ENCODE measurements around the gene ST8SIA6.
"Not testable (repeated sequence)": the region's sequence is repeated elsewhere in the genome, so short reads cannot be mapped to it uniquely, and the experiment has no call there.

The ST8SIA6 gene

DNA sequence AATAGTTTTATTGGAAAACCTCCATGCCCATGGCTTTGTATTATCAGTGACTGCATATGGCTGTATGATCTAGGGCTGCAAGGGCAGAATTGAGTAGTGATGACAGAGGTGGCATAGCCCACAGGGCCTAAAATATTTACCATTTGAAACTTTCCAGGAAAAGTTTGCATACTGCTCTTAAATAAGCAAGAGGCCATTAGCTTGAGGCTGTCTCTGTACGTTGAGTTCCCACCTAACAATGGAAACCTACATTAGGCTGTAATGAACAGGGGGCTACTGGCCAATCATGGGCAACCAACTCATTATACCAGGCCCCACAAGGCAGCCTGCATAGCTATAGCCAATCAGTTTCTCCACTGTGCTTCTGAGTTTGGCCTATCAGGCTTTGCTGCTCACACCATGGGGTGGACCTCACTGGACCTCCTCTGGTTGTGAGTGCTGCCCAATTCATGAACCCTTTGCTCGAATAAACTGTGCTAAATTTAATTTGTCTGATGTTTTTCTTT, 673 bp upstream of the ST8SIA6 start:
- TF ChIP-seq TAF1 (IDR thresholded peaks at IDR 0.05; ENCODE audit: borderline replicate concordance, low read depth, low read length) (no peak), POLR2AphosphoS5 (IDR thresholded peaks at IDR 0.05; ENCODE audit: low read depth, low read length) (no peak), POLR2A (IDR thresholded peaks at IDR 0.05; ENCODE audit: low read depth, low read length) (no peak)
- no peak for FAIRE-seq
- DNase-seq (ENCODE audit: insufficient read length) = no peak

- FAIRE-seq = no peak
- peak; percentile 14 for DNase-seq (ENCODE audit: insufficient read length)
- TF ChIP-seq POLR2AphosphoS5 (IDR thresholded peaks at IDR 0.05; ENCODE audit: low read depth, low read length) = no peak
- TF ChIP-seq POLR2A (IDR thresholded peaks at IDR 0.05; ENCODE audit: low read depth, low read length) = no peak
- no peak for TF ChIP-seq TAF1 (IDR thresholded peaks at IDR 0.05; ENCODE audit: borderline replicate concordance, low read depth, low read length)
Observed at GRCh38 chr10:17453373-17454091, 863 bp downstream of the ST8SIA6 start.

- TF ChIP-seq TAF1 (IDR thresholded peaks at IDR 0.05; ENCODE audit: borderline replicate concordance, low read depth, low read length) = no peak
- no peak for TF ChIP-seq POLR2AphosphoS5 (IDR thresholded peaks at IDR 0.05; ENCODE audit: low read depth, low read length)
- TF ChIP-seq POLR2A (IDR thresholded peaks at IDR 0.05; ENCODE audit: low read depth, low read length) = no peak
- DNase-seq (ENCODE audit: insufficient read length) = no peak
- FAIRE-seq = no peak
Observed at GRCh38 chr10:17453035-17453372, 1.4 kb downstream of the ST8SIA6 start.

- TF ChIP-seq POLR2AphosphoS5 (IDR thresholded peaks at IDR 0.05; ENCODE audit: low read depth, low read length) (no peak), TAF1 (IDR thresholded peaks at IDR 0.05; ENCODE audit: borderline replicate concordance, low read depth, low read length) (no peak), POLR2A (IDR thresholded peaks at IDR 0.05; ENCODE audit: low read depth, low read length) (no peak)
- DNase-seq (ENCODE audit: insufficient read length) = no peak
- FAIRE-seq = no peak
Observed at GRCh38 chr10:17452060-17452841, 2.1 kb downstream of the ST8SIA6 start.

DNA sequence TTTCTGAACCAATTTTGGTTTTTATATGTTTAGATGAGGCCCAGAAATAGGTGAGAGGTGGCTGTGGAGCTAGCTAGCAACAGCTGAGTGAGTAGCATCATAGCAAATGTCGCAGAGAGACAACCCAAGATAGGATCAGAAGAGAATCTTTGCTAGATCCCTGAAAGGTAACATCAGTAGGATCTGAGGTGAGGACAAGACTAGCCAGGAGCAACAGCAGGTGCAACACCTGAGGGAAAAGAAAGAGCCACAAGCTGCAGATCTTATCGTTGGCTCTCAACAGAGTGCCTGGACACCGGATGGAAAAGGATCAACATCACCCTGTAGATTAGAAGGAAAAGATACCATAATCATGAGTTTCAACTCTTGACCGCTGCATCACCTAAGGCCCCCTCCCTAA, 4.4 kb downstream of the ST8SIA6 start:
- TF ChIP-seq POLR2A (IDR thresholded peaks at IDR 0.05; ENCODE audit: low read depth, low read length) (no peak), POLR2AphosphoS5 (IDR thresholded peaks at IDR 0.05; ENCODE audit: low read depth, low read length) (no peak), TAF1 (IDR thresholded peaks at IDR 0.05; ENCODE audit: borderline replicate concordance, low read depth, low read length) (no peak)
- FAIRE-seq = no peak
- DNase-seq (ENCODE audit: insufficient read length) = no peak

GRCh38 chr10:17445400-17445998, 8.9 kb downstream of the ST8SIA6 start:
- FAIRE-seq (no peak), DNase-seq (ENCODE audit: insufficient read length) (no peak)
- no peak for TF ChIP-seq POLR2AphosphoS5 (IDR thresholded peaks at IDR 0.05; ENCODE audit: low read depth, low read length)
- no peak for TF ChIP-seq POLR2A (IDR thresholded peaks at IDR 0.05; ENCODE audit: low read depth, low read length)
- no peak for TF ChIP-seq TAF1 (IDR thresholded peaks at IDR 0.05; ENCODE audit: borderline replicate concordance, low read depth, low read length)

DNA sequence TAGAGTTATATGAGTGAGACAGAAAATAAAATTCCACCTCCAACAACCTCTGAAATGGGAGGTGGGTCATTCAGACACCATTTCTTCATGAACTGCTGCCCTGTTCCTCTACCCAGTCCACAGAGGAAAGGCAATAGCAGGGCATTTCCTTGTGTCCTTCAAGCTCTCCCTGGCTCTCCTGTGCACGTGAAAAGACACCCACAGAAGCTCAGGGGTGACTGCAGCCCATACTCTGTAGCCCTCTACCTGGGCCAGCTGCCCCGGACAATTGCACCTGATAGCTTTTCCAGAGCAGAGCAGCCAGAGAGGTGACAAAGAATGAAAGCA, 10.0 kb downstream of the ST8SIA6 start:
- no peak for TF ChIP-seq TAF1 (IDR thresholded peaks at IDR 0.05; ENCODE audit: borderline replicate concordance, low read depth, low read length)
- TF ChIP-seq POLR2AphosphoS5 (IDR thresholded peaks at IDR 0.05; ENCODE audit: low read depth, low read length) = no peak
- no peak for TF ChIP-seq POLR2A (IDR thresholded peaks at IDR 0.05; ENCODE audit: low read depth, low read length)

GRCh38 chr10:17443707-17444387, 10.5 kb downstream of the ST8SIA6 start:
- FAIRE-seq (peak; percentile 73), DNase-seq (ENCODE audit: insufficient read length) (no peak)
- no peak for TF ChIP-seq TAF1 (IDR thresholded peaks at IDR 0.05; ENCODE audit: borderline replicate concordance, low read depth, low read length)
- TF ChIP-seq POLR2AphosphoS5 (IDR thresholded peaks at IDR 0.05; ENCODE audit: low read depth, low read length) = no peak

More for the DNA sequence above, 10.0 kb downstream of the ST8SIA6 start:
- DNase-seq (ENCODE audit: insufficient read length) = no peak
- FAIRE-seq = no peak

GRCh38 chr10:17438583-17438982, 15.8 kb downstream of the ST8SIA6 start:
- no peak for FAIRE-seq
- no peak for DNase-seq (ENCODE audit: insufficient read length)
- TF ChIP-seq POLR2AphosphoS5 (IDR thresholded peaks at IDR 0.05; ENCODE audit: low read depth, low read length) = no peak
- TF ChIP-seq TAF1 (IDR thresholded peaks at IDR 0.05; ENCODE audit: borderline replicate concordance, low read depth, low read length) = no peak
- no peak for TF ChIP-seq POLR2A (IDR thresholded peaks at IDR 0.05; ENCODE audit: low read depth, low read length)

DNA sequence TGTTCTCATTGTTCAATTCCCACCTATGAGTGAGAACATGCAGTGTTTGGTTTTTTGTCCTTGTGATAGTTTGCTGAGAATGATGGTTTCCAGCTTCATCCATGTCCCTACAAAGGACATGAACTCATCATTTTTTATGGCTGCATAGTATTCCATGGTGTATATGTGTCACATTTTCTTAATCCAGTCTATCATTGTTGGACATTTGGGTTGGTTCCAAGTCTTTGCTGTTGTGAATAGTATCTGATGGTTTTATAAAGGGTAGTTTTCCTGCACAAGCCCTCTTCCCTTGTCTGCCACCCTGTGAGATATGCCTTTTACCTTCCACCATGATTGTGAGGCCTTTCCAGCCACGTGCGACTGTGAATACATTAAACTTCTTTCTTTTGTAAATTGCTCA, 17.8 kb downstream of the ST8SIA6 start:
- not testable (repeated sequence) for FAIRE-seq; DNase-seq (ENCODE audit: insufficient read length)

DNA sequence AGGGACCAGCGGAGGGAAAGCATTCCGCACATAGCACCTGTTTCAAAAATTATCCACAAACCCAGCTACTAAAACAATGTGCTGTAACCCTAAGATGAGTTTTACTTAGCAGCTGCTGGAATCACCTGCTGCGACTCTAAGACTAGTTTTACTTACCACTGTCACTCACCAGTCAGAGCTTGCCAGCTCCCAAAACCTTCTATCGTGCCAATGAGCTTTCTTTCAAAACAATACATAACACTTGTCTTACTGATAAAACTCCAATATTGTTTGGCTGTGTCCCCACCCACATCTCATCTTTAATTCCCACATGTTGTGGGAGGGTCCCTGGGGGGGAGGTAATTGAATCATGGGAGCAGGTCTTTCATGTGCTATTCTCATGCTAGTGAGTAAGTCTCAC, 18.4 kb downstream of the ST8SIA6 start:
- DNase-seq (ENCODE audit: insufficient read length) (no peak), FAIRE-seq (no peak)

More for the DNA sequence above, 18.4 kb downstream of the ST8SIA6 start:
- TF ChIP-seq TAF1 (IDR thresholded peaks at IDR 0.05; ENCODE audit: borderline replicate concordance, low read depth, low read length) (no peak), POLR2AphosphoS5 (IDR thresholded peaks at IDR 0.05; ENCODE audit: low read depth, low read length) (no peak), POLR2A (IDR thresholded peaks at IDR 0.05; ENCODE audit: low read depth, low read length) (no peak)
